ENCODE results near the gene FBXL17. TPM values are rescaled to one million over a fixed set of nuclear protein-coding genes. Genes with fewer than 3 reads are reported as not detected.

Gene FBXL17
- total RNA-seq, 5 donors from 2014 or later (not counting 1 experiment from before 2014, with no cell fraction given): 20.4 to 30.1 (median 22.1) TPM

GRCh38 chr5:108115673-108116072, 266.2 kb downstream of the FBXL17 start:
- Mint-ChIP-seq H3K36me3 (peaks cover 40% of the 10 kb centered on the region), H3K27ac (no peak overlapping the region), H3K4me3 (no peak overlapping the region), H3K27me3 (no peaks in the 10 kb centered on the region), H3K4me1 (no peaks in the 10 kb centered on the region), H3K9me3 (peaks cover 5 to 12% (median 5%) of the 10 kb centered on the region in 3 donors)
- Histone ChIP-seq H3K36me3 (ENCODE audit: control insufficient read depth in 2 of 2, extremely low read depth in 1 of 2, insufficient read depth in 1 of 2, low read length in 1 of 2) (no peaks in the 10 kb centered on the region), H3K27me3 (replicated peaks in 1 of 2; ENCODE audit: control insufficient read depth in 2 of 2, extremely low read depth in 1 of 2, insufficient read depth in 2 of 2, low read length in 1 of 2) (no peaks in the 10 kb centered on the region), H3K27ac (ENCODE audit: low read length) (no peak overlapping the region), H3K9me3 (no peaks in the 10 kb centered on the region), H3K4me1 (ENCODE audit: control insufficient read depth in 1 of 2, extremely low read depth in 1 of 2, insufficient read depth in 2 of 2, low read length in 2 of 2) (no peaks in the 10 kb centered on the region), H3K4me3 (ENCODE audit: control insufficient read depth in 1 of 2, extremely low read depth in 1 of 2, low read length in 1 of 2) (no peak overlapping the region)
- ATAC-seq (replicated peaks in 1 of 4) (no peak), DNase-seq (no peak)
- ChIA-PET POLR2A (interaction anchor here in 1 of 2 donors (0.6 kb wide), 2 partner anchors 51 to 279 kb away, joined by 3 read pairs; no protein-coding TSS in a partner anchor), CTCF (no interaction called here)

- ATAC-seq (replicated peaks in 1 of 4): no peak
Measured at GRCh38 chr5:108113950-108114349, 267.9 kb downstream of the FBXL17 start.

GRCh38 chr5:108111736-108112135, 270.2 kb downstream of the FBXL17 start:
- no peak overlapping the region for H3K27ac ChIP-seq (ENCODE audit: low read length)
- no peak overlapping the region for H3K4me3 ChIP-seq (ENCODE audit: control insufficient read depth in 1 of 2, extremely low read depth in 1 of 2, low read length in 1 of 2)
- DNase-seq: no peak
- H3K4me1 Mint-ChIP-seq: no peaks in the 10 kb centered on the region
- no peaks in the 10 kb centered on the region for H3K36me3 ChIP-seq (ENCODE audit: control insufficient read depth in 2 of 2, extremely low read depth in 1 of 2, insufficient read depth in 1 of 2, low read length in 1 of 2)
- no peaks in the 10 kb centered on the region for H3K9me3 ChIP-seq
- H3K36me3 Mint-ChIP-seq: peaks cover 43% of the 10 kb centered on the region
- CTCF ChIA-PET: no interaction called here
- no peaks in the 10 kb centered on the region for H3K27me3 ChIP-seq (replicated peaks in 1 of 2; ENCODE audit: control insufficient read depth in 2 of 2, extremely low read depth in 1 of 2, insufficient read depth in 2 of 2, low read length in 1 of 2)
- no peak for ATAC-seq (replicated peaks in 1 of 4)
- H3K4me1 ChIP-seq (ENCODE audit: control insufficient read depth in 1 of 2, extremely low read depth in 1 of 2, insufficient read depth in 2 of 2, low read length in 2 of 2): no peaks in the 10 kb centered on the region
- no peak overlapping the region for H3K4me3 Mint-ChIP-seq
- 93% methylated on average over 2 of the region's 2 CpGs for WGBS (ENCODE audit: insufficient coverage)
- peaks cover 5 to 7% (median 5%) of the 10 kb centered on the region in 3 donors for H3K9me3 Mint-ChIP-seq
- H3K27me3 Mint-ChIP-seq: no peaks in the 10 kb centered on the region
- H3K27ac Mint-ChIP-seq: no peak overlapping the region
- POLR2A ChIA-PET: interaction anchor here in 1 of 2 donors (0.6 kb wide), 1 partner anchor 156 kb away, joined by 3 read pairs; no protein-coding TSS in a partner anchor

More at GRCh38 chr5:108113950-108114349, 267.9 kb downstream of the FBXL17 start:
- Histone ChIP-seq H3K4me3 (ENCODE audit: control insufficient read depth in 1 of 2, extremely low read depth in 1 of 2, low read length in 1 of 2) (no peak overlapping the region), H3K27me3 (replicated peaks in 1 of 2; ENCODE audit: control insufficient read depth in 2 of 2, extremely low read depth in 1 of 2, insufficient read depth in 2 of 2, low read length in 1 of 2) (no peaks in the 10 kb centered on the region), H3K9me3 (no peaks in the 10 kb centered on the region), H3K36me3 (ENCODE audit: control insufficient read depth in 2 of 2, extremely low read depth in 1 of 2, insufficient read depth in 1 of 2, low read length in 1 of 2) (no peaks in the 10 kb centered on the region), H3K4me1 (ENCODE audit: control insufficient read depth in 1 of 2, extremely low read depth in 1 of 2, insufficient read depth in 2 of 2, low read length in 2 of 2) (no peaks in the 10 kb centered on the region), H3K27ac (ENCODE audit: low read length) (no peak overlapping the region)
- WGBS (ENCODE audit: insufficient coverage): no CpG with 5 or more reads among the region's 2 CpGs
- peaks cover 42% of the 10 kb centered on the region for H3K36me3 Mint-ChIP-seq
- no peaks in the 10 kb centered on the region for H3K27me3 Mint-ChIP-seq
- peaks cover 5 to 12% (median 5%) of the 10 kb centered on the region in 3 donors for H3K9me3 Mint-ChIP-seq
- ChIA-PET POLR2A (no interaction called here), CTCF (interaction anchor here in 1 of 2 donors (0.9 kb wide), 1 partner anchor 13 kb away, joined by 4 read pairs; no protein-coding TSS in a partner anchor)
- H3K27ac Mint-ChIP-seq: no peak overlapping the region
- no peak for DNase-seq
- H3K4me1 Mint-ChIP-seq: no peaks in the 10 kb centered on the region
- H3K4me3 Mint-ChIP-seq: no peak overlapping the region

- Mint-ChIP-seq H3K9me3 (peaks cover 5 to 7% (median 5%) of the 10 kb centered on the region in 3 donors), H3K27me3 (no peaks in the 10 kb centered on the region), H3K4me3 (no peak overlapping the region), H3K4me1 (no peaks in the 10 kb centered on the region), H3K36me3 (peaks cover 48% of the 10 kb centered on the region), H3K27ac (no peak overlapping the region)
- WGBS (ENCODE audit: insufficient coverage): no CpG with 5 or more reads among the region's 2 CpGs
- Histone ChIP-seq H3K4me1 (ENCODE audit: control insufficient read depth in 1 of 2, extremely low read depth in 1 of 2, insufficient read depth in 2 of 2, low read length in 2 of 2) (no peaks in the 10 kb centered on the region), H3K9me3 (no peaks in the 10 kb centered on the region), H3K36me3 (ENCODE audit: control insufficient read depth in 2 of 2, extremely low read depth in 1 of 2, insufficient read depth in 1 of 2, low read length in 1 of 2) (no peaks in the 10 kb centered on the region), H3K27ac (ENCODE audit: low read length) (no peak overlapping the region), H3K4me3 (ENCODE audit: control insufficient read depth in 1 of 2, extremely low read depth in 1 of 2, low read length in 1 of 2) (no peak overlapping the region), H3K27me3 (replicated peaks in 1 of 2; ENCODE audit: control insufficient read depth in 2 of 2, extremely low read depth in 1 of 2, insufficient read depth in 2 of 2, low read length in 1 of 2) (no peaks in the 10 kb centered on the region)
- ATAC-seq (replicated peaks in 1 of 4) (no peak), DNase-seq (no peak)
- POLR2A ChIA-PET: no interaction called here
- CTCF ChIA-PET: no interaction called here
Measured at GRCh38 chr5:108109059-108109458, 272.8 kb downstream of the FBXL17 start.

DNA sequence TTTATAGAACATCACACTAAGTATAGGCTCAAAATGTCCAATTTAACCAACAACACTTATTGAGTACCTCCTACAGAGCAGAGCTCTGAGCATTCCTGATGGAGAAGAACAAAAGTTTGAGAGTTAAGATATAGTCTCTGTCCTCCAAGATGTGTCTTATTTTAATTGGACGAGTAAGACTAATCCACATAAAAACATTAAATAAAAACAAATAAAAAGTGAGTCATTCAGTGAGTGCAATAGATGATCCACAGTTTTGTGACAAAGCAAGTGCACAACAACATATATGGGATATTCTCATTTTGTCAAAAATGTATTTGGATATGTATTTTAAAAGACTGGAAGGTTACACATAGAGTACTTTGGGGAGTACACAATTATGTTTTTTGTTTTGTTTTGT, 277.4 kb downstream of the FBXL17 start:
- H3K36me3 ChIP-seq (ENCODE audit: control insufficient read depth in 2 of 2, extremely low read depth in 1 of 2, insufficient read depth in 1 of 2, low read length in 1 of 2): no peaks in the 10 kb centered on the region
- Mint-ChIP-seq H3K27me3 (no peaks in the 10 kb centered on the region), H3K36me3 (peaks cover 32% of the 10 kb centered on the region), H3K4me1 (no peaks in the 10 kb centered on the region), H3K27ac (no peak overlapping the region), H3K4me3 (no peak overlapping the region), H3K9me3 (no peaks in the 10 kb centered on the region)
- no CpG with 5 or more reads among the region's 1 CpG for WGBS (ENCODE audit: insufficient coverage)
- no peak overlapping the region for H3K27ac ChIP-seq (ENCODE audit: low read length)
- H3K27me3 ChIP-seq (replicated peaks in 1 of 2; ENCODE audit: control insufficient read depth in 2 of 2, extremely low read depth in 1 of 2, insufficient read depth in 2 of 2, low read length in 1 of 2): no peaks in the 10 kb centered on the region
- ChIA-PET CTCF (no interaction called here), POLR2A (no interaction called here)
- no peak overlapping the region for H3K4me3 ChIP-seq (ENCODE audit: control insufficient read depth in 1 of 2, extremely low read depth in 1 of 2, low read length in 1 of 2)
- no peak for DNase-seq
- no peaks in the 10 kb centered on the region for H3K9me3 ChIP-seq
- no peak for ATAC-seq (replicated peaks in 1 of 4)
- no peaks in the 10 kb centered on the region for H3K4me1 ChIP-seq (ENCODE audit: control insufficient read depth in 1 of 2, extremely low read depth in 1 of 2, insufficient read depth in 2 of 2, low read length in 2 of 2)

- no peaks in the 10 kb centered on the region for H3K27me3 ChIP-seq (replicated peaks in 1 of 2; ENCODE audit: control insufficient read depth in 2 of 2, extremely low read depth in 1 of 2, insufficient read depth in 2 of 2, low read length in 1 of 2)
- no peak overlapping the region for H3K4me3 ChIP-seq (ENCODE audit: control insufficient read depth in 1 of 2, extremely low read depth in 1 of 2, low read length in 1 of 2)
- Mint-ChIP-seq H3K27ac (no peak overlapping the region), H3K4me3 (no peak overlapping the region), H3K27me3 (no peaks in the 10 kb centered on the region), H3K4me1 (no peaks in the 10 kb centered on the region), H3K9me3 (no peaks in the 10 kb centered on the region), H3K36me3 (peaks cover 19% of the 10 kb centered on the region)
- ATAC-seq (replicated peaks in 1 of 4) (no peak), DNase-seq (no peak)
- H3K9me3 ChIP-seq: no peaks in the 10 kb centered on the region
- H3K27ac ChIP-seq (ENCODE audit: low read length): no peak overlapping the region
- CTCF ChIA-PET: no interaction called here
- POLR2A ChIA-PET: no interaction called here
- no peaks in the 10 kb centered on the region for H3K4me1 ChIP-seq (ENCODE audit: control insufficient read depth in 1 of 2, extremely low read depth in 1 of 2, insufficient read depth in 2 of 2, low read length in 2 of 2)
- no CpG with 5 or more reads among the region's 3 CpGs for WGBS (ENCODE audit: insufficient coverage)
- no peaks in the 10 kb centered on the region for H3K36me3 ChIP-seq (ENCODE audit: control insufficient read depth in 2 of 2, extremely low read depth in 1 of 2, insufficient read depth in 1 of 2, low read length in 1 of 2)
Measured at GRCh38 chr5:108102463-108102862, 279.4 kb downstream of the FBXL17 start.

DNA sequence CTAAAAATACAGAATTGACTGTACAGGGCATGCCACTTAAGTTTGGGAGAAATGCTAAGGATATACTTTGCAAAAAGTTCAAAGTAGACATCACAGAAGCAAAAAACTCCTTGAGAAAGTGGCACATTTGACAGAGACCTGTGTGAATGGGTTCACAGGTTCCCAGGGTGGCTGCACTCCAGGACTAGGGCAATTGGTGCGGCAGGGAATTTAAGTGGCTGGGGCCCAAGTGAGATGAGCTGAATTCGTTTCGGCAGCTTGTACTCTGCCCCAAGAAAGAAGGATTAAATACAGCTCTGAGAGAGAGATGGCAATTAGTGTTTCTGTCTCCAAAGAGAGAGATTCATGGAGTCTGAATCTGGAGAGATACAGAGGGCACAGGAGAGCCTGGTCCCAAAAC, 280.1 kb downstream of the FBXL17 start:
- 96% methylated on average over 3 of the region's 3 CpGs for WGBS (ENCODE audit: insufficient coverage)
- H3K9me3 Mint-ChIP-seq: no peaks in the 10 kb centered on the region
- Histone ChIP-seq H3K27ac (ENCODE audit: low read length) (no peak overlapping the region), H3K4me3 (ENCODE audit: control insufficient read depth in 1 of 2, extremely low read depth in 1 of 2, low read length in 1 of 2) (no peak overlapping the region), H3K27me3 (replicated peaks in 1 of 2; ENCODE audit: control insufficient read depth in 2 of 2, extremely low read depth in 1 of 2, insufficient read depth in 2 of 2, low read length in 1 of 2) (no peaks in the 10 kb centered on the region), H3K36me3 (ENCODE audit: control insufficient read depth in 2 of 2, extremely low read depth in 1 of 2, insufficient read depth in 1 of 2, low read length in 1 of 2) (no peaks in the 10 kb centered on the region), H3K4me1 (ENCODE audit: control insufficient read depth in 1 of 2, extremely low read depth in 1 of 2, insufficient read depth in 2 of 2, low read length in 2 of 2) (no peaks in the 10 kb centered on the region), H3K9me3 (no peaks in the 10 kb centered on the region)
- ChIA-PET POLR2A (no interaction called here), CTCF (no interaction called here)
- no peaks in the 10 kb centered on the region for H3K4me1 Mint-ChIP-seq
- no peak overlapping the region for H3K27ac Mint-ChIP-seq
- DNase-seq (no peak), ATAC-seq (replicated peaks in 1 of 4) (no peak)
- no peak overlapping the region for H3K4me3 Mint-ChIP-seq
- H3K36me3 Mint-ChIP-seq: peaks cover 19% of the 10 kb centered on the region
- no peaks in the 10 kb centered on the region for H3K27me3 Mint-ChIP-seq
